CD14-positive monocyte (primary cell): Measurements from ENCODE around the gene SOD3. TPM values are rescaled to one million over a fixed set of nuclear protein-coding genes. Genes with fewer than 3 reads are reported as not detected.

ENCODE experiments used
- DNase-seq, 3 donors: peaks; one replicate each; pipeline ENCODE4 v3.0.0-alpha.2; 2011 to 2022
- H2AFZ ChIP-seq: 2 replicates; pipeline ENCODE4 v1.6.0; 2012; ENCODE audit warnings: mild to moderate bottlenecking, low read depth, low read length, inconsistent platforms; ENCODE audit not compliant: insufficient read depth, poor library complexity, severe bottlenecking
- H3K27ac ChIP-seq, 2 donors: 1 replicate in 1 of 2; 2 replicates in 1 of 2; pipeline ENCODE4 v1.5.1; 2012 to 2013; ENCODE audit warnings: low read length in 2 of 2, control low read depth in 1 of 2, inconsistent platforms in 1 of 2, low read depth in 1 of 2, mild to moderate bottlenecking in 1 of 2
- H3K27me3 ChIP-seq, 2 donors: one replicate each; pipeline versions ENCODE4 v1.6.0 to v1.6.1; 2011 to 2013; ENCODE audit warnings: low read length in 2 of 2; ENCODE audit not compliant: control insufficient read depth in 2 of 2, insufficient read depth in 2 of 2
- H3K36me3 ChIP-seq, 2 donors: replicated peaks in 1 of 2; 1 replicate in 1 of 2; 2 replicates in 1 of 2; pipeline versions ENCODE4 v1.5.1 to v1.6.1; 2012 to 2013; ENCODE audit warnings: low read length in 2 of 2, control low read depth in 1 of 2, inconsistent platforms in 1 of 2, mild to moderate bottlenecking in 1 of 2; ENCODE audit not compliant: insufficient read depth in 2 of 2, control insufficient read depth in 1 of 2
- H3K4me1 ChIP-seq, 2 donors: 1 replicate in 1 of 2; 2 replicates in 1 of 2; pipeline versions ENCODE4 v1.5.1 to v1.6.1; 2012 to 2013; ENCODE audit warnings: low read length in 2 of 2, control low read depth in 1 of 2, inconsistent platforms in 1 of 2, mild to moderate bottlenecking in 1 of 2, moderate library complexity in 1 of 2; ENCODE audit not compliant: insufficient read depth in 2 of 2, control insufficient read depth in 1 of 2
- H3K4me2 ChIP-seq: replicated peaks from 2 replicates; pipeline ENCODE3; 2012; ENCODE audit warnings: low read length, moderate library complexity, mild to moderate bottlenecking; ENCODE audit not compliant: poor library complexity, severe bottlenecking; ENCODE audit errors: extremely low read depth
- H3K4me3 ChIP-seq, 3 experiments: fragments of 200-600 bp in 1 of 3; sonication (generic) in 1 of 3; replicated peaks in 1 of 3; 1 replicate in 2 of 3; 2 replicates in 1 of 3; pipeline ENCODE4 v1.5.1; 2011 to 2013; ENCODE audit warnings: low read length in 3 of 3, mild to moderate bottlenecking in 3 of 3, control low read depth in 2 of 3, low read depth in 2 of 3, inconsistent platforms in 1 of 3, moderate library complexity in 1 of 3
- H3K79me2 ChIP-seq: 2 replicates; pipeline ENCODE4 v1.6.0; 2012; ENCODE audit warnings: mild to moderate bottlenecking, control low read depth, inconsistent platforms, low read length, moderate library complexity; ENCODE audit not compliant: insufficient read depth
- H3K9ac ChIP-seq: 2 replicates; pipeline ENCODE4 v1.6.0; 2017; ENCODE audit warnings: low read length, mild to moderate bottlenecking; ENCODE audit not compliant: insufficient read depth, poor library complexity, severe bottlenecking
- H3K9me3 ChIP-seq, 2 donors: replicated peaks in 1 of 2; 1 replicate in 1 of 2; 2 replicates in 1 of 2; pipeline versions ENCODE4 v1.5.1 to v1.6.1; 2012 to 2013; ENCODE audit warnings: low read length in 2 of 2, control low read depth in 1 of 2; ENCODE audit not compliant: control insufficient read depth in 1 of 2, insufficient read depth in 1 of 2
- H4K20me1 ChIP-seq: 2 replicates; pipeline ENCODE4 v1.6.0; 2012; ENCODE audit warnings: mild to moderate bottlenecking, low read length, control low read depth, moderate library complexity; ENCODE audit not compliant: insufficient read depth
- H3K27ac Mint-ChIP-seq, 7 donors: one replicate each; pipeline ENCODE4 v1.8.0; 2020; ENCODE audit warnings: mild to moderate bottlenecking in 7 of 7, mixed read lengths in 7 of 7, moderate library complexity in 6 of 7, inconsistent platforms in 2 of 7
- H3K27me3 Mint-ChIP-seq, 3 donors: one replicate each; pipeline ENCODE4 v1.8.0; 2021 to 2022; ENCODE audit warnings: low read depth in 3 of 3, mild to moderate bottlenecking in 3 of 3, mixed read lengths in 3 of 3, moderate library complexity in 3 of 3, inconsistent platforms in 1 of 3
- H3K36me3 Mint-ChIP-seq, 2 donors: one replicate each; pipeline ENCODE4 v1.8.0; 2020; ENCODE audit warnings: mixed read lengths in 2 of 2, inconsistent platforms in 1 of 2, mild to moderate bottlenecking in 1 of 2
- H3K4me1 Mint-ChIP-seq: one replicate; pipeline ENCODE4 v1.8.0; 2020; ENCODE audit warnings: mild to moderate bottlenecking, mixed read lengths
- H3K4me3 Mint-ChIP-seq, 2 donors: one replicate each; pipeline ENCODE4 v1.8.0; 2020; ENCODE audit warnings: mild to moderate bottlenecking in 2 of 2, mixed read lengths in 2 of 2, moderate library complexity in 1 of 2
- H3K9me3 Mint-ChIP-seq, 7 donors: one replicate each; pipeline ENCODE4 v1.8.0; 2020 to 2022; ENCODE audit warnings: mixed read lengths in 7 of 7, mild to moderate bottlenecking in 6 of 7, moderate library complexity in 6 of 7, inconsistent platforms in 2 of 7
- WGBS: methylation state at CpG from one replicate; pipeline ENCODE4 v1.1.5; 2013; ENCODE audit warnings: missing lambda C conversion rate; ENCODE audit not compliant: insufficient coverage; 5-methylcytosine and 5-hydroxymethylcytosine counted together
- intact Hi-C, 2 donors: fragments of 100-400 bp; cut with micrococcal nuclease; formaldehyde crosslinking; loops; one replicate each; pipeline versions ENCODE4 v1.15.0 to v1.15.1; 2023
- polyA plus RNA-seq, 3 donors: library from polyadenylated mRNA; depleted of rRNA in 1 of 3; unstranded in 2 of 3; stranded (reverse) in 1 of 3; fragments of 300-500 nt in 2 of 3; fragments of >200 nt in 1 of 3; fragmentation: Illumina TruSeq in 2 of 3; gene quantifications; 1 replicate in 2 of 3; 2 replicates in 1 of 3; pipeline ENCODE4 v1.2.3, GENCODE V29; 2012 to 2021
- TF ChIP-seq, protein P1 (sequence below): fragments of 200-600 bp; IDR thresholded peaks from one replicate; pipeline ENCODE4 v1.8.0; 2022; ENCODE audit warnings: antibody characterized with exemption, mild to moderate bottlenecking

The SOD3 gene
- polyA plus RNA-seq, 3 donors: not detected

DNA sequence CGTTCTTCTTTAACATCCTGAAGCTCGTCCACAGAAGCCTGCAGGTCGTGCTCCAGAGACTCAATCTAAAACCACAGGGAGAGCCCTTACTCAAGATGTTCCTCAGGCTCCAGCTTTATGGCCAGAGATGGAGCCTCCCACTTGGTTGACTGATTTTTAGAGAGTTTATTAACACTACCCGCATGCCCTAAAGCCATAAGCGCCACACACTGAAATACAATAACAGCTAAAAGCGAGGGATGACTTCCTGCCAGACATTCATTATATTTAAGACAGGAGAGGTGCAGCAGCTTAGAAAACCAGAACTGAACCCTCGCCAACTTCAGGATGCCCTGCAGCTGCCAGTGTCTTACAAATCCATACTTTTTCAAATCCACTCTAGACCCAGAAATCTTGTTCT is 42.0 kb downstream of the SOD3 start:
- H3K27me3 ChIP-seq: no peaks in the 10 kb centered on the region
- H3K4me3 ChIP-seq: no peak overlapping the region
- no peaks in the 10 kb centered on the region for H3K79me2 ChIP-seq
- H3K27ac ChIP-seq: no peak overlapping the region
- peaks cover 29 to 80% of the 10 kb centered on the region in 2 donors for H3K36me3 ChIP-seq
- Mint-ChIP-seq H3K27ac (no peak overlapping the region), H3K4me3 (no peak overlapping the region), H3K27me3 (peaks cover 0 to 2% (median 0%) of the 10 kb centered on the region in 3 donors), H3K4me1 (no peaks in the 10 kb centered on the region), H3K9me3 (peaks cover 0 to under 1% (median 0%) of the 10 kb centered on the region in 7 donors), H3K36me3 (peaks cover 73 to 76% of the 10 kb centered on the region in 2 donors)
- 88% methylated on average over 5 of the region's 7 CpGs for WGBS
- no peak for DNase-seq
- intact Hi-C loops: no loop called here
- TF ChIP-seq, protein P1, sequence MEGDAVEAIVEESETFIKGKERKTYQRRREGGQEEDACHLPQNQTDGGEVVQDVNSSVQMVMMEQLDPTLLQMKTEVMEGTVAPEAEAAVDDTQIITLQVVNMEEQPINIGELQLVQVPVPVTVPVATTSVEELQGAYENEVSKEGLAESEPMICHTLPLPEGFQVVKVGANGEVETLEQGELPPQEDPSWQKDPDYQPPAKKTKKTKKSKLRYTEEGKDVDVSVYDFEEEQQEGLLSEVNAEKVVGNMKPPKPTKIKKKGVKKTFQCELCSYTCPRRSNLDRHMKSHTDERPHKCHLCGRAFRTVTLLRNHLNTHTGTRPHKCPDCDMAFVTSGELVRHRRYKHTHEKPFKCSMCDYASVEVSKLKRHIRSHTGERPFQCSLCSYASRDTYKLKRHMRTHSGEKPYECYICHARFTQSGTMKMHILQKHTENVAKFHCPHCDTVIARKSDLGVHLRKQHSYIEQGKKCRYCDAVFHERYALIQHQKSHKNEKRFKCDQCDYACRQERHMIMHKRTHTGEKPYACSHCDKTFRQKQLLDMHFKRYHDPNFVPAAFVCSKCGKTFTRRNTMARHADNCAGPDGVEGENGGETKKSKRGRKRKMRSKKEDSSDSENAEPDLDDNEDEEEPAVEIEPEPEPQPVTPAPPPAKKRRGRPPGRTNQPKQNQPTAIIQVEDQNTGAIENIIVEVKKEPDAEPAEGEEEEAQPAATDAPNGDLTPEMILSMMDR: no peak
- H3K4me1 ChIP-seq: no peaks in the 10 kb centered on the region
- no peaks in the 10 kb centered on the region for H3K9me3 ChIP-seq
- no peak overlapping the region for H2AFZ ChIP-seq
- no peak overlapping the region for H3K9ac ChIP-seq
- H4K20me1 ChIP-seq: no peaks in the 10 kb centered on the region
- H3K4me2 ChIP-seq: no peak overlapping the region

DNA sequence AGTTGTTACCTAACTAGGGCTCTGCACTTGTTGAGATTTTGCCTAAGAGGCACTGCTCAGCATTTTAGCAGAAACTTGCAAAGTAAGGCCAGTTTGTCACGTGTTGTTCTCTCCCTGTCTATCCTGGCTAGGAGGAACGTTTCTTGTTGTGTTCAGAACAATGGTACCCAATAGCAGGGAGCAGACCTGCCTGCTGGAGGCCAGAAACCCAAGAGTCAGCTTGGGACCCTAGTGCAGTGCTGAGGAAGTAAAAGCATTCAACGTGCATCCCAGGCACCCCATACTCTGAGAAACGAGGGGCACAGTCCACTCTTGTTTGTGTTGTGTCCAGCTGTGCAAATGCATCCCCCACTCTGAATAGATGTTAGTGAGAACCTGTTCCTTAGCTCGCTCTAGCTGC is 42.4 kb downstream of the SOD3 start:
- H3K27me3 Mint-ChIP-seq: peaks cover 0 to 2% (median 0%) of the 10 kb centered on the region in 3 donors
- TF ChIP-seq, protein P1: no peak
- no peak overlapping the region for H3K4me2 ChIP-seq
- H3K27ac Mint-ChIP-seq: no peak overlapping the region
- no peaks in the 10 kb centered on the region for H3K9me3 ChIP-seq
- no peaks in the 10 kb centered on the region for H3K4me1 Mint-ChIP-seq
- H3K79me2 ChIP-seq: no peaks in the 10 kb centered on the region
- no peaks in the 10 kb centered on the region for H3K27me3 ChIP-seq
- peaks cover 28 to 75% of the 10 kb centered on the region in 2 donors for H3K36me3 ChIP-seq
- H3K36me3 Mint-ChIP-seq: peaks cover 72 to 78% of the 10 kb centered on the region in 2 donors
- H3K4me3 ChIP-seq: no peak overlapping the region
- H2AFZ ChIP-seq: no peak overlapping the region
- WGBS: 94% methylated on average over 5 of the region's 5 CpGs
- H3K4me1 ChIP-seq: no peaks in the 10 kb centered on the region
- no peaks in the 10 kb centered on the region for H4K20me1 ChIP-seq
- no peak overlapping the region for H3K4me3 Mint-ChIP-seq
- H3K27ac ChIP-seq: no peak overlapping the region
- no peak overlapping the region for H3K9ac ChIP-seq
- DNase-seq: no peak
- intact Hi-C loops: no loop called here
- H3K9me3 Mint-ChIP-seq: peaks cover 0 to 2% (median 0%) of the 10 kb centered on the region in 7 donors
